HG03378 (cell line): Measurements from ENCODE around the gene PIN4.
"Not testable (repeated sequence)": the region's sequence is repeated elsewhere in the genome, so short reads cannot be mapped to it uniquely, and the experiment has no call there.

Source experiments
- ATAC-seq: cut with Tn5 transposase; IDR thresholded peaks from one replicate; pipeline ENCODE4 v1.9.1; 2021; ENCODE audit warnings: mild to moderate bottlenecking, moderate library complexity; ENCODE audit not compliant: unreplicated experiment

Gene PIN4

GRCh38 chrX:72201836-72202536, 20.4 kb downstream of the PIN4 start:
- ATAC-seq: no peak

GRCh38 chrX:72202792-72203401, 21.3 kb downstream of the PIN4 start:
- ATAC-seq: no peak

GRCh38 chrX:72203421-72203820, 21.9 kb downstream of the PIN4 start:
- ATAC-seq: no peak

- ATAC-seq: no peak
These were observed 24.1 kb downstream of the PIN4 start for GRCh38 chrX:72205706-72206105.

- no peak for ATAC-seq
These were observed 25.8 kb downstream of the PIN4 start for GRCh38 chrX:72207366-72207765.

GRCh38 chrX:72208126-72208800, 26.7 kb downstream of the PIN4 start:
- no peak for ATAC-seq

- no peak for ATAC-seq
These were observed 35.4 kb downstream of the PIN4 start for GRCh38 chrX:72216973-72217372.

GRCh38 chrX:72220375-72220774, 38.8 kb downstream of the PIN4 start:
- ATAC-seq: not testable (repeated sequence)

GRCh38 chrX:72230290-72230689, 48.7 kb downstream of the PIN4 start:
- no peak for ATAC-seq

- no peak for ATAC-seq
These were observed 55.3 kb downstream of the PIN4 start for GRCh38 chrX:72236841-72237240.

GRCh38 chrX:72238183-72238582, 56.6 kb downstream of the PIN4 start:
- no peak for ATAC-seq

- peak; percentile 87 for ATAC-seq
These were observed 57.3 kb downstream of the PIN4 start, which contains the start of gene ERCC6L for GRCh38 chrX:72238721-72239475. Gene ERCC6L, minus strand, starts transcription at chrX:72239027. Its CDS starts 116 bp downstream, at chrX:72238911.

GRCh38 chrX:72240976-72241375, 59.4 kb downstream of the PIN4 start:
- no peak for ATAC-seq

GRCh38 chrX:72243472-72243871, 61.9 kb downstream of the PIN4 start:
- ATAC-seq: no peak

- ATAC-seq: no peak
These were observed 64.0 kb downstream of the PIN4 start for GRCh38 chrX:72245461-72246089.

GRCh38 chrX:72247206-72247942, 65.8 kb downstream of the PIN4 start:
- ATAC-seq: no peak
